ENCODE measurements around the gene NYAP2. TPM values are rescaled to one million over a fixed set of nuclear protein-coding genes. Genes with fewer than 3 reads are reported as not detected.

Gene NYAP2
- polyA plus RNA-seq, 1 donor = 0.40 TPM

DNA sequence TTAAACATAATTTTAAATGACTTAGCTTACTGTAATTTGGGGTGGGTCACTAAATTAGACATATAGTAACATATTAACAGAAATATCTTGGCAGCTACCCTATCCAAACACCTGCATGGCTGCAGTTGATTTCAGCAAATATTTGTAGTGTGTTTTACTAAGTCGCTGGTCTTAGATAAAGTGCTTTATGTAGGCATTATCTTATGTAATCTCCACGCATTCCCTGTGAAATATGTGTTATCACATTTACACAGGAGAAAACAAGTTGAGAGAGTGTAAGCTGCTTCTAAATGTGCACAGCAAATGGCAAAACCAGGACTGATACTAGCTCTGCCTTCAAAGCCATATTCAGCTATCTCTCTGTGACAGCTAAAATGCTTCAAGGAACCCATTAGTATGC lies 72.0 kb downstream of the NYAP2 start:
- DNase-seq = peak in 1 of 2 donors; percentile 41
- 0% methylated on average over 2 of the region's 2 CpGs for WGBS (ENCODE audit: insufficient coverage, low lambda C conversion rate)
- no peak overlapping the region for H3K27ac ChIP-seq (ENCODE audit: low read length)
- no peaks in the 10 kb centered on the region for H3K9me3 ChIP-seq (ENCODE audit: control insufficient read depth, low read depth, low read length)
- H3K4me3 ChIP-seq (ENCODE audit: low read length) = no peak overlapping the region
- H3K36me3 ChIP-seq (ENCODE audit: control insufficient read depth, insufficient read depth, low read length) = no peaks in the 10 kb centered on the region
- H3K4me1 ChIP-seq (ENCODE audit: control insufficient read depth, insufficient read depth, low read length) = peaks cover 4% of the 10 kb centered on the region
- H3K27me3 ChIP-seq (ENCODE audit: control insufficient read depth, insufficient read depth, low read length) = peaks cover 5% of the 10 kb centered on the region

GRCh38 chr2:225472161-225472560 lies 72.7 kb downstream of the NYAP2 start:
- H3K4me3 ChIP-seq (ENCODE audit: low read length) = no peak overlapping the region
- peaks cover 2% of the 10 kb centered on the region for H3K27me3 ChIP-seq (ENCODE audit: control insufficient read depth, insufficient read depth, low read length)

DNA sequence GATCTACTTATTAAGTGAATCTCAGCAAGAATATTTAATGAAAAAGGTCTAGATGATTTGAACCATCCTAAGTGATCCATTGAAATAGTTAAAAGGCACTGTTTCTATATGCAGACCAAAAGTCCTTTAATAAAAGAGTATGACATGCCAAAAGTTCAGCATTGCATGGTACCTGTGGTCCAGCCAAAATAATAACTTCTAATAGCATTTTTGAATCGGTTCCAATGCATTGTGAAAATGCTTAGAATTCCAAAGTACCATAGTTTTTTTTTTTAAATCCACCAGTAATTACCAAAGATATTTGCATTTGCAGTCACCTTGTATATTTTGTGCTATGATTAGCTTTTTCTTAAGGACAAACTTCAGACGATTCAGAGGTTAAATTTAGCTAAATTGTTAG lies 79.9 kb downstream of the NYAP2 start:
- no peak overlapping the region for H3K4me3 ChIP-seq (ENCODE audit: low read length)
- H3K9me3 ChIP-seq (ENCODE audit: control insufficient read depth, low read depth, low read length) = no peaks in the 10 kb centered on the region
- WGBS (ENCODE audit: insufficient coverage, low lambda C conversion rate) = 89% methylated on average over 1 of the region's 2 CpGs
- no peaks in the 10 kb centered on the region for H3K36me3 ChIP-seq (ENCODE audit: control insufficient read depth, insufficient read depth, low read length)
- no peak overlapping the region for H3K27ac ChIP-seq (ENCODE audit: low read length)
- no peaks in the 10 kb centered on the region for H3K4me1 ChIP-seq (ENCODE audit: control insufficient read depth, insufficient read depth, low read length)
- DNase-seq = no peak
- no peaks in the 10 kb centered on the region for H3K27me3 ChIP-seq (ENCODE audit: control insufficient read depth, insufficient read depth, low read length)

More at GRCh38 chr2:225472161-225472560, 72.7 kb downstream of the NYAP2 start:
- WGBS (ENCODE audit: insufficient coverage, low lambda C conversion rate) = no CpG with 5 or more reads among the region's 2 CpGs
- H3K27ac ChIP-seq (ENCODE audit: low read length) = no peak overlapping the region
- no peak for DNase-seq
- H3K36me3 ChIP-seq (ENCODE audit: control insufficient read depth, insufficient read depth, low read length) = no peaks in the 10 kb centered on the region
- no peaks in the 10 kb centered on the region for H3K9me3 ChIP-seq (ENCODE audit: control insufficient read depth, low read depth, low read length)
- H3K4me1 ChIP-seq (ENCODE audit: control insufficient read depth, insufficient read depth, low read length) = peaks cover 4% of the 10 kb centered on the region

GRCh38 chr2:225484751-225485150 lies 85.2 kb downstream of the NYAP2 start:
- H3K9me3 ChIP-seq (ENCODE audit: control insufficient read depth, low read depth, low read length) = no peaks in the 10 kb centered on the region
- DNase-seq = no peak
- no peaks in the 10 kb centered on the region for H3K4me1 ChIP-seq (ENCODE audit: control insufficient read depth, insufficient read depth, low read length)
- WGBS (ENCODE audit: insufficient coverage, low lambda C conversion rate) = 100% methylated on average over 1 of the region's 3 CpGs
- H3K36me3 ChIP-seq (ENCODE audit: control insufficient read depth, insufficient read depth, low read length) = no peaks in the 10 kb centered on the region
- H3K27me3 ChIP-seq (ENCODE audit: control insufficient read depth, insufficient read depth, low read length) = peaks cover 2% of the 10 kb centered on the region
- no peak overlapping the region for H3K27ac ChIP-seq (ENCODE audit: low read length)
- H3K4me3 ChIP-seq (ENCODE audit: low read length) = no peak overlapping the region

DNA sequence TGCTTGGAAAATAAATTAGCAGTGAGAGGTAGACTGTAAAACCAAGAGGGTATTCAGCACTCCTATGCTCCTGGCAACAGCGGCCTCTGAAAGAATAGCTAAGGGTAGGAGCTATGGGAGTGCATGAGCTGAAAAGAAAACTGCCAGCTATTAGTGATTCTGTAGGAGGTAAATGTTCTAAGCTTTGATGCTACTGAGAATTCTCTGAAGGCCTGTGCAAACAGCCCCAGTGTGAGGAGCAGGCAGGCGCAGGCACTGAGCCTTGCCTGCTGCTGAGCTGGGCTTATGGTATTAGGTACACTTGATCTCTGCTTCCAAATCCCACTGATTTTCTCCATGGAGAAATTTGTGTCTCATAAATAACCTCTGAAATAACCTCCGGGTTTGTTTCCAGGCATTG lies 86.7 kb downstream of the NYAP2 start:
- DNase-seq = no peak
- Histone ChIP-seq H3K4me1 (ENCODE audit: control insufficient read depth, insufficient read depth, low read length) (no peaks in the 10 kb centered on the region), H3K27me3 (ENCODE audit: control insufficient read depth, insufficient read depth, low read length) (peaks cover 2% of the 10 kb centered on the region), H3K36me3 (ENCODE audit: control insufficient read depth, insufficient read depth, low read length) (no peaks in the 10 kb centered on the region), H3K4me3 (ENCODE audit: low read length) (no peak overlapping the region), H3K27ac (ENCODE audit: low read length) (no peak overlapping the region), H3K9me3 (ENCODE audit: control insufficient read depth, low read depth, low read length) (no peaks in the 10 kb centered on the region)
- no CpG with 5 or more reads among the region's 3 CpGs for WGBS (ENCODE audit: insufficient coverage, low lambda C conversion rate)

- DNase-seq = no peak
Measured at GRCh38 chr2:225487878-225488416, 88.4 kb downstream of the NYAP2 start.

DNA sequence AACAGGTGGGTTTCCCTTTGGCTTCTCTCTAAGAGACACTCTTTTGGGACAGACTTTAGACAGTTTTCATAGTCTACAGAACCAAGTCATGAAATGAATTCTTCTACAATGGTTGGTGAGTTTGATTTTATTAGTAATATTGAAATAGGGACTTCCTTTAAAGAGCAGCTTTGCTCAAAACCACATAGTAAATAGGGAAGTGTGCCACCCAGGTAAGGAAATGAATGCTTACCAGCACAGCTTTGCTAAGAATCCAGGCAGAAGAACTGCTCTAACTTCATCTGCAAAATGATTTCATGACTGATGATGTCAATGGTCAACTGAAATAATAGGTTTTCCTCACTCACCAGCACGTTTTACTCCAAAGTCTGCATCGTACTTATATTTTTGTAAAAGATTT lies 89.2 kb downstream of the NYAP2 start:
- no peaks in the 10 kb centered on the region for H3K4me1 ChIP-seq (ENCODE audit: control insufficient read depth, insufficient read depth, low read length)
- no peaks in the 10 kb centered on the region for H3K9me3 ChIP-seq (ENCODE audit: control insufficient read depth, low read depth, low read length)
- WGBS (ENCODE audit: insufficient coverage, low lambda C conversion rate) = 100% methylated on average over 2 of the region's 2 CpGs
- H3K4me3 ChIP-seq (ENCODE audit: low read length) = no peak overlapping the region
- no peaks in the 10 kb centered on the region for H3K36me3 ChIP-seq (ENCODE audit: control insufficient read depth, insufficient read depth, low read length)
- H3K27me3 ChIP-seq (ENCODE audit: control insufficient read depth, insufficient read depth, low read length) = peaks cover 2% of the 10 kb centered on the region
- no peak for DNase-seq
- H3K27ac ChIP-seq (ENCODE audit: low read length) = no peak overlapping the region

More at GRCh38 chr2:225487878-225488416, 88.4 kb downstream of the NYAP2 start:
- no peaks in the 10 kb centered on the region for H3K36me3 ChIP-seq (ENCODE audit: control insufficient read depth, insufficient read depth, low read length)
- no peak overlapping the region for H3K27ac ChIP-seq (ENCODE audit: low read length)
- H3K9me3 ChIP-seq (ENCODE audit: control insufficient read depth, low read depth, low read length) = no peaks in the 10 kb centered on the region
- H3K27me3 ChIP-seq (ENCODE audit: control insufficient read depth, insufficient read depth, low read length) = peaks cover 2% of the 10 kb centered on the region
- H3K4me3 ChIP-seq (ENCODE audit: low read length) = no peak overlapping the region
- WGBS (ENCODE audit: insufficient coverage, low lambda C conversion rate) = 86% methylated on average over 1 of the region's 2 CpGs
- no peaks in the 10 kb centered on the region for H3K4me1 ChIP-seq (ENCODE audit: control insufficient read depth, insufficient read depth, low read length)

- Histone ChIP-seq H3K36me3 (ENCODE audit: control insufficient read depth, insufficient read depth, low read length) (no peaks in the 10 kb centered on the region), H3K27me3 (ENCODE audit: control insufficient read depth, insufficient read depth, low read length) (no peaks in the 10 kb centered on the region), H3K4me3 (ENCODE audit: low read length) (no peak overlapping the region), H3K27ac (ENCODE audit: low read length) (no peak overlapping the region), H3K4me1 (ENCODE audit: control insufficient read depth, insufficient read depth, low read length) (no peaks in the 10 kb centered on the region), H3K9me3 (ENCODE audit: control insufficient read depth, low read depth, low read length) (no peaks in the 10 kb centered on the region)
- no peak for DNase-seq
- WGBS (ENCODE audit: insufficient coverage, low lambda C conversion rate) = no CpG with 5 or more reads among the region's 5 CpGs
Measured at GRCh38 chr2:225493420-225494099, 94.0 kb downstream of the NYAP2 start.

- Histone ChIP-seq H3K27ac (ENCODE audit: low read length) (no peak overlapping the region), H3K36me3 (ENCODE audit: control insufficient read depth, insufficient read depth, low read length) (no peaks in the 10 kb centered on the region), H3K4me1 (ENCODE audit: control insufficient read depth, insufficient read depth, low read length) (no peaks in the 10 kb centered on the region), H3K27me3 (ENCODE audit: control insufficient read depth, insufficient read depth, low read length) (no peaks in the 10 kb centered on the region), H3K4me3 (ENCODE audit: low read length) (no peak overlapping the region), H3K9me3 (ENCODE audit: control insufficient read depth, low read depth, low read length) (no peaks in the 10 kb centered on the region)
- DNase-seq = no peak
Measured at GRCh38 chr2:225494100-225494459, 94.6 kb downstream of the NYAP2 start.

- Histone ChIP-seq H3K4me1 (ENCODE audit: control insufficient read depth, insufficient read depth, low read length) (no peaks in the 10 kb centered on the region), H3K4me3 (ENCODE audit: low read length) (no peak overlapping the region), H3K9me3 (ENCODE audit: control insufficient read depth, low read depth, low read length) (no peaks in the 10 kb centered on the region), H3K27ac (ENCODE audit: low read length) (no peak overlapping the region), H3K27me3 (ENCODE audit: control insufficient read depth, insufficient read depth, low read length) (no peaks in the 10 kb centered on the region), H3K36me3 (ENCODE audit: control insufficient read depth, insufficient read depth, low read length) (no peaks in the 10 kb centered on the region)
- no peak for DNase-seq
- WGBS (ENCODE audit: insufficient coverage, low lambda C conversion rate) = 95% methylated on average over 2 of the region's 4 CpGs
Measured at GRCh38 chr2:225495706-225496105, 96.2 kb downstream of the NYAP2 start.

GRCh38 chr2:225496568-225496967 lies 97.1 kb downstream of the NYAP2 start:
- 100% methylated on average over 1 of the region's 1 CpG for WGBS (ENCODE audit: insufficient coverage, low lambda C conversion rate)

More at GRCh38 chr2:225496568-225496967, 97.1 kb downstream of the NYAP2 start:
- no peak for DNase-seq
- Histone ChIP-seq H3K27ac (ENCODE audit: low read length) (no peak overlapping the region), H3K4me3 (ENCODE audit: low read length) (no peak overlapping the region), H3K9me3 (ENCODE audit: control insufficient read depth, low read depth, low read length) (no peaks in the 10 kb centered on the region), H3K4me1 (ENCODE audit: control insufficient read depth, insufficient read depth, low read length) (no peaks in the 10 kb centered on the region), H3K27me3 (ENCODE audit: control insufficient read depth, insufficient read depth, low read length) (no peaks in the 10 kb centered on the region), H3K36me3 (ENCODE audit: control insufficient read depth, insufficient read depth, low read length) (no peaks in the 10 kb centered on the region)

All from large intestine (tissue), 3 donors.